ENCODE data around the gene CYP3A7.
"Not testable (repeated sequence)": the region's sequence is repeated elsewhere in the genome, so short reads cannot be mapped to it uniquely, and the experiment has no call there.

The CYP3A7 gene

DNA sequence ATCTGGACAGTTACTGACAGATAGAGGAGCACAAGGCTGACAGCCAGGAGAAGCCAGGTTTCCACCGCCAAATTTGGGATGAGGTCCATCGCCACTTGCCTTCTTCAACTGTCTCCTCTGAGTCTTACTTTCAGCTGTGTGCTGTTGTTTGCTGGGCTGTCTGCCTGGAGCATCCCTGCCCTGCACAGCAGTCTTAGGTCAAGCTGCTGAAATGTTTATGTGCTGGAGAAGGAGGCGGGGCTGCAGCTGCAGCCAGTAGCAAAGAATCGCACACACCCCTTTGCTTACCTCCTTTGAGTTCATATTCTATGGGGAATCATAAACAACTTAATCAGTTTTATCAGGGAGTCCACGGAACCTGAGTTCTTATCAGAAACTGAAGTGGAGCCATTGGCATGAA, 35.0 kb downstream of the CYP3A7 start:
- Histone ChIP-seq H3K14ac (ENCODE audit: low read length) (no peak overlapping the region), H3K4me1 (ENCODE audit: control insufficient read depth in 1 of 2, insufficient read depth in 2 of 2, low read length in 2 of 2) (peaks cover 0 to 2% of the 10 kb centered on the region in 2 experiments), H3K79me2 (ENCODE audit: control insufficient read depth, insufficient read depth, low read length, poor library complexity) (no peaks in the 10 kb centered on the region), H3K79me1 (ENCODE audit: low read length) (no peaks in the 10 kb centered on the region), H3K27me3 (ENCODE audit: insufficient read depth, low read length) (no peaks in the 10 kb centered on the region), H2BK5ac (ENCODE audit: low read depth, low read length, poor library complexity) (no peak overlapping the region), H3K36me3 (ENCODE audit: control insufficient read depth in 1 of 2, insufficient read depth in 2 of 2, low read length in 2 of 2) (no peaks in the 10 kb centered on the region), H2AK5ac (ENCODE audit: low read length) (no peak overlapping the region), H3K27ac (ENCODE audit: low read depth, low read length) (no peak overlapping the region), H2AFZ (ENCODE audit: insufficient read depth, low read length, poor library complexity) (no peak overlapping the region), H3K9me3 (ENCODE audit: insufficient read depth, low read depth, low read length) (no peaks in the 10 kb centered on the region), H3K4me3 (ENCODE audit: low read depth, low read length) (no peak overlapping the region), H2BK12ac (ENCODE audit: low read length) (no peak overlapping the region), H3K4ac (ENCODE audit: low read depth, low read length) (no peak overlapping the region), H4K12ac (ENCODE audit: low read depth, low read length) (no peak overlapping the region), H3K4me2 (ENCODE audit: low read length) (no peak overlapping the region), H4K8ac (ENCODE audit: low read depth, low read length) (no peak overlapping the region), H3K9ac (ENCODE audit: low read length) (no peak overlapping the region), H3K18ac (ENCODE audit: low read length) (no peak overlapping the region), H2BK120ac (ENCODE audit: insufficient read depth, low read length, poor library complexity) (no peak overlapping the region), H3K23ac (ENCODE audit: low read length) (no peak overlapping the region), H4K91ac (ENCODE audit: low read depth, low read length) (no peak overlapping the region)
- WGBS (ENCODE audit: extremely low coverage, insufficient coverage, insufficient read length), result no CpG with 5 or more reads among the region's 5 CpGs
- DNase-seq, result no peak

GRCh38 chr7:99698867-99699730, 35.9 kb downstream of the CYP3A7 start:
- H3K9ac ChIP-seq (ENCODE audit: low read length); H2BK120ac ChIP-seq (ENCODE audit: insufficient read depth, low read length, poor library complexity); H3K18ac ChIP-seq (ENCODE audit: low read length); H3K4me2 ChIP-seq (ENCODE audit: low read length); H3K4ac ChIP-seq (ENCODE audit: low read depth, low read length); H4K12ac ChIP-seq (ENCODE audit: low read depth, low read length); H3K36me3 ChIP-seq (ENCODE audit: control insufficient read depth in 1 of 2, insufficient read depth in 2 of 2, low read length in 2 of 2); H4K91ac ChIP-seq (ENCODE audit: low read depth, low read length); H2BK5ac ChIP-seq (ENCODE audit: low read depth, low read length, poor library complexity); H2AK5ac ChIP-seq (ENCODE audit: low read length); H3K27ac ChIP-seq (ENCODE audit: low read depth, low read length); H3K4me1 ChIP-seq (ENCODE audit: control insufficient read depth in 1 of 2, insufficient read depth in 2 of 2, low read length in 2 of 2); H3K27me3 ChIP-seq (ENCODE audit: insufficient read depth, low read length); H3K23ac ChIP-seq (ENCODE audit: low read length); H2BK12ac ChIP-seq (ENCODE audit: low read length); H3K14ac ChIP-seq (ENCODE audit: low read length); H3K79me1 ChIP-seq (ENCODE audit: low read length); H4K8ac ChIP-seq (ENCODE audit: low read depth, low read length); H3K4me3 ChIP-seq (ENCODE audit: low read depth, low read length); H3K9me3 ChIP-seq (ENCODE audit: insufficient read depth, low read depth, low read length); H2AFZ ChIP-seq (ENCODE audit: insufficient read depth, low read length, poor library complexity); H3K79me2 ChIP-seq (ENCODE audit: control insufficient read depth, insufficient read depth, low read length, poor library complexity): not testable (repeated sequence)
- DNase-seq, result peak in 1 of 2 donors; percentile 33
- no CpG with 5 or more reads among the region's 6 CpGs for WGBS (ENCODE audit: extremely low coverage, insufficient coverage, insufficient read length)

DNA sequence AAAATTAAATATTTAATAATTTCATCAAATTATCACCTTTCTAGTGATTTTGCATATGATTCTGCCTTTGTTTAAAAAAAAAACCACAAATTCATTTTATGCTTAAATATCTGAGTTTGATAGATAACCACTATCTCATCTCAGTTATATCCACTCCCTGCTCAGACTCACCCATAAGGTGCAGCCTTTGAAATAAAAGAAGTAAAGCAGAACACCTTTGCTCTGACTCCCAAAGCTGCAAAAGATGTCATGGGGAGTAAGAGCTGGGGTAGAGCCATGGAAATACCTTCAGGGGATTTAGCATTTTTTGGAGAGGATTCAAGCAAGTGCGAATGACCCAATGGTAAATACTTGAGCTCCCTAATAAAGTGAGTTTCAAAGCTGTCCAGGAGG, 40.1 kb downstream of the CYP3A7 start:
- H3K4me1 ChIP-seq (ENCODE audit: control insufficient read depth in 1 of 2, insufficient read depth in 2 of 2, low read length in 2 of 2), result peaks cover 2 to 13% of the 10 kb centered on the region in 2 experiments
- no CpG with 5 or more reads among the region's 1 CpG for WGBS (ENCODE audit: extremely low coverage, insufficient coverage, insufficient read length)

GRCh38 chr7:99694201-99694911, 40.6 kb downstream of the CYP3A7 start:
- no peak overlapping the region for H4K12ac ChIP-seq (ENCODE audit: low read depth, low read length)
- no peak overlapping the region for H3K4me2 ChIP-seq (ENCODE audit: low read length)
- DNase-seq, result peak in 1 of 2 donors; percentile 32
- peaks cover 3% of the 10 kb centered on the region for H3K79me1 ChIP-seq (ENCODE audit: low read length)
- H3K27ac ChIP-seq (ENCODE audit: low read depth, low read length), result peak overlapping the region; percentile 39
- no peak overlapping the region for H3K9ac ChIP-seq (ENCODE audit: low read length)
- H2AFZ ChIP-seq (ENCODE audit: insufficient read depth, low read length, poor library complexity), result no peak overlapping the region
- H4K91ac ChIP-seq (ENCODE audit: low read depth, low read length), result no peak overlapping the region
- no peaks in the 10 kb centered on the region for H3K36me3 ChIP-seq (ENCODE audit: control insufficient read depth in 1 of 2, insufficient read depth in 2 of 2, low read length in 2 of 2)
- no peak overlapping the region for H3K4me3 ChIP-seq (ENCODE audit: low read depth, low read length)
- no peak overlapping the region for H4K8ac ChIP-seq (ENCODE audit: low read depth, low read length)
- H3K79me2 ChIP-seq (ENCODE audit: control insufficient read depth, insufficient read depth, low read length, poor library complexity), result no peaks in the 10 kb centered on the region
- H3K4ac ChIP-seq (ENCODE audit: low read depth, low read length), result no peak overlapping the region
- H2BK12ac ChIP-seq (ENCODE audit: low read length), result no peak overlapping the region
- H3K14ac ChIP-seq (ENCODE audit: low read length), result no peak overlapping the region
- no peaks in the 10 kb centered on the region for H3K27me3 ChIP-seq (ENCODE audit: insufficient read depth, low read length)
- H3K9me3 ChIP-seq (ENCODE audit: insufficient read depth, low read depth, low read length), result no peaks in the 10 kb centered on the region
- no CpG with 5 or more reads among the region's 5 CpGs for WGBS (ENCODE audit: extremely low coverage, insufficient coverage, insufficient read length)
- no peak overlapping the region for H2BK5ac ChIP-seq (ENCODE audit: low read depth, low read length, poor library complexity)
- H2BK120ac ChIP-seq (ENCODE audit: insufficient read depth, low read length, poor library complexity), result no peak overlapping the region
- H3K4me1 ChIP-seq (ENCODE audit: control insufficient read depth in 1 of 2, insufficient read depth in 2 of 2, low read length in 2 of 2), result peaks cover 2 to 13% of the 10 kb centered on the region in 2 experiments
- H2AK5ac ChIP-seq (ENCODE audit: low read length), result no peak overlapping the region
- H3K23ac ChIP-seq (ENCODE audit: low read length), result no peak overlapping the region
- no peak overlapping the region for H3K18ac ChIP-seq (ENCODE audit: low read length)

More for the DNA sequence above, 40.1 kb downstream of the CYP3A7 start:
- H3K4me3 ChIP-seq (ENCODE audit: low read depth, low read length), result no peak overlapping the region
- no peak overlapping the region for H3K4me2 ChIP-seq (ENCODE audit: low read length)
- peaks cover 3% of the 10 kb centered on the region for H3K79me1 ChIP-seq (ENCODE audit: low read length)
- no peak overlapping the region for H2BK5ac ChIP-seq (ENCODE audit: low read depth, low read length, poor library complexity)
- H3K27ac ChIP-seq (ENCODE audit: low read depth, low read length), result no peak overlapping the region
- no peak for DNase-seq
- no peak overlapping the region for H3K14ac ChIP-seq (ENCODE audit: low read length)
- no peak overlapping the region for H3K18ac ChIP-seq (ENCODE audit: low read length)
- H3K9me3 ChIP-seq (ENCODE audit: insufficient read depth, low read depth, low read length), result no peaks in the 10 kb centered on the region
- no peak overlapping the region for H4K12ac ChIP-seq (ENCODE audit: low read depth, low read length)
- H4K91ac ChIP-seq (ENCODE audit: low read depth, low read length), result no peak overlapping the region
- no peak overlapping the region for H3K4ac ChIP-seq (ENCODE audit: low read depth, low read length)
- no peak overlapping the region for H3K23ac ChIP-seq (ENCODE audit: low read length)
- no peak overlapping the region for H2AFZ ChIP-seq (ENCODE audit: insufficient read depth, low read length, poor library complexity)
- H2BK12ac ChIP-seq (ENCODE audit: low read length), result no peak overlapping the region
- H2AK5ac ChIP-seq (ENCODE audit: low read length), result no peak overlapping the region
- no peak overlapping the region for H2BK120ac ChIP-seq (ENCODE audit: insufficient read depth, low read length, poor library complexity)
- H3K79me2 ChIP-seq (ENCODE audit: control insufficient read depth, insufficient read depth, low read length, poor library complexity), result no peaks in the 10 kb centered on the region
- no peak overlapping the region for H3K9ac ChIP-seq (ENCODE audit: low read length)
- H3K36me3 ChIP-seq (ENCODE audit: control insufficient read depth in 1 of 2, insufficient read depth in 2 of 2, low read length in 2 of 2), result no peaks in the 10 kb centered on the region
- H3K27me3 ChIP-seq (ENCODE audit: insufficient read depth, low read length), result no peaks in the 10 kb centered on the region
- no peak overlapping the region for H4K8ac ChIP-seq (ENCODE audit: low read depth, low read length)

Data from trophoblast cell (in vitro differentiated cells and primary cell).